HepG2 (cell line): ENCODE results near the gene RBBP8NL. TPM values are rescaled to one million over a fixed set of nuclear protein-coding genes. Genes with fewer than 3 reads are reported as not detected.
A peak's percentile ranks its signal among the peaks of the same experiment; 100 is the strongest.

Source experiments
- ATAC-seq: fragments of 200-7000 bp; cut with Tn5 transposase; 3 replicates; pipeline ENCODE4 v1.9.1; 2020; ENCODE audit warnings: mild to moderate bottlenecking, moderate library complexity
- BruUV-seq: library from RNA; stranded (reverse); fragments of 400-500 nt; replicated peaks from 2 replicates; lab custom pipeline; 2021; lab: Mats Ljungman, UMichigan
- CTCF ChIA-PET: fragments of 300-600 bp; formaldehyde crosslinking; extraction: SDS; loops from one replicate; lab custom pipeline; 2021; ENCODE audit warnings: low total read pairs, inconsistent platforms, low intra/inter-chr PET ratio; lab: Yijun Ruan, JAX
- POLR2A ChIA-PET: fragments of 350-600 bp; sonication (Branson Sonifier 250); formaldehyde crosslinking; loops from one replicate; lab custom pipeline; 2020; ENCODE audit warnings: antibody characterized with exemption, inconsistent platforms; lab: Yijun Ruan, JAX
- DNase-seq: peaks from one replicate; pipeline ENCODE4 v3.0.0-alpha.2; 2015; ENCODE audit warnings: low spot score
- FAIRE-seq: peaks from 3 replicates; lab custom pipeline; 2011; peaks lifted over from hg19 to GRCh38; lab: Jason Lieb, UNC
- H2AFZ ChIP-seq: one replicate; pipeline ENCODE4 v1.6.1; 2011; ENCODE audit warnings: low read length, inconsistent platforms
- H3K27ac ChIP-seq: fragments of 300-600 bp; 3 replicates; pipeline ENCODE4 v1.8.0; 2011; ENCODE audit warnings: mixed run types, mild to moderate bottlenecking, mixed read lengths, low read length, inconsistent platforms; ENCODE audit not compliant: insufficient read depth; ENCODE audit errors: extremely low read length
- H3K27me3 ChIP-seq, 2 experiments: fragments of 200-600 bp in 1 of 2; 2 replicates in 1 of 2; 3 replicates in 1 of 2; pipeline versions ENCODE4 v1.6.0 to v1.8.0; 2011; ENCODE audit warnings: low read length in 2 of 2, mild to moderate bottlenecking in 2 of 2, moderate library complexity in 2 of 2, inconsistent platforms in 1 of 2; ENCODE audit not compliant: insufficient read depth in 2 of 2, control insufficient read depth in 1 of 2
- H3K36me3 ChIP-seq, 2 experiments: fragments of 200-600 bp in 1 of 2; replicated peaks in 1 of 2; 2 replicates in 1 of 2; 3 replicates in 1 of 2; pipeline versions ENCODE4 v1.5.1 to v1.8.0; 2011; ENCODE audit warnings: low read length in 2 of 2, inconsistent platforms in 1 of 2; ENCODE audit not compliant: insufficient read depth in 2 of 2, control insufficient read depth in 1 of 2
- H3K4me1 ChIP-seq: 2 replicates; pipeline ENCODE4 v1.5.1; 2012; ENCODE audit warnings: low read length, inconsistent platforms; ENCODE audit not compliant: insufficient read depth
- H3K4me2 ChIP-seq: 2 replicates; pipeline ENCODE4 v1.6.0; 2011; ENCODE audit warnings: low read depth, low read length, inconsistent platforms
- H3K4me3 ChIP-seq, 3 experiments: fragments of 200-600 bp in 1 of 3; sonication (generic), shearing (Covaris generic) in 1 of 3; replicated peaks in 1 of 3; 2 replicates each; pipeline ENCODE4 v1.5.1; 2011 to 2016; ENCODE audit warnings: low read length in 3 of 3, inconsistent platforms in 2 of 3, low read depth in 2 of 3, mild to moderate bottlenecking in 2 of 3, control low read depth in 1 of 3, mixed read lengths in 1 of 3; ENCODE audit not compliant: insufficient read depth in 1 of 3
- H3K79me2 ChIP-seq: one replicate; pipeline ENCODE4 v1.6.1; 2011; ENCODE audit warnings: low read length, inconsistent platforms; ENCODE audit not compliant: insufficient read depth
- H3K9ac ChIP-seq: 2 replicates; pipeline ENCODE4 v1.6.0; 2011; ENCODE audit warnings: mild to moderate bottlenecking, low read depth, low read length, inconsistent platforms; ENCODE audit not compliant: insufficient read depth
- H3K9me3 ChIP-seq: 2 replicates; pipeline ENCODE4 v1.5.1; 2012; ENCODE audit warnings: mild to moderate bottlenecking, low read length
- H4K20me1 ChIP-seq: 2 replicates; pipeline ENCODE4 v1.6.0; 2011; ENCODE audit warnings: inconsistent platforms, mild to moderate bottlenecking, low read length, moderate library complexity; ENCODE audit not compliant: insufficient read depth
- AGO2 ChIP-seq: fragments of 200-400 bp; formaldehyde crosslinking; optimal IDR thresholded peaks from 2 replicates; pipeline ENCODE3; 2017; ENCODE audit warnings: mild to moderate bottlenecking, low read depth, low read length, moderate library complexity
- AHDC1 ChIP-seq: sonication (generic); formaldehyde crosslinking; IDR thresholded peaks from 2 replicates; pipeline ENCODE4 v1.5.1; 2020; ENCODE audit warnings: mild to moderate bottlenecking, missing genetic modification reagents, borderline replicate concordance
- BRD4 ChIP-seq: sonication (generic); formaldehyde crosslinking; IDR thresholded peaks from 2 replicates; pipeline ENCODE4 v1.4.0; 2020; ENCODE audit warnings: missing genetic modification reagents
- DMAP1 ChIP-seq: IDR thresholded peaks from 2 replicates; pipeline ENCODE4 v1.6.1; 2016
- DMTF1 ChIP-seq: sonication (generic); formaldehyde crosslinking; IDR thresholded peaks from 2 replicates; pipeline ENCODE4 v1.4.0; 2020; ENCODE audit warnings: mild to moderate bottlenecking, missing genetic modification reagents
- NR3C1 ChIP-seq: sonication (generic); formaldehyde crosslinking; IDR thresholded peaks from 2 replicates; pipeline ENCODE4 v1.4.0; 2020; ENCODE audit warnings: missing genetic modification reagents
- POLR2A ChIP-seq, 2 experiments: IDR thresholded peaks; 2 replicates each; pipeline ENCODE4 v1.6.1; 2011; ENCODE audit warnings: low read depth in 2 of 2, low read length in 2 of 2, mild to moderate bottlenecking in 1 of 2, moderate library complexity in 1 of 2; ENCODE audit not compliant: insufficient read depth in 1 of 2
- POLR2G ChIP-seq: fragments of 200-400 bp; formaldehyde crosslinking; IDR thresholded peaks from 2 replicates; pipeline ENCODE4 v1.6.1; 2018; ENCODE audit warnings: mild to moderate bottlenecking, low read depth, low read length, moderate library complexity
- RAD21 ChIP-seq: fragments of 450-650 bp; formaldehyde crosslinking; IDR thresholded peaks from 2 replicates; pipeline ENCODE4 v1.5.0; 2020; ENCODE audit warnings: mild to moderate bottlenecking
- RBFOX2 ChIP-seq: fragments of 200-400 bp; formaldehyde crosslinking; IDR thresholded peaks from 2 replicates; pipeline ENCODE4 v1.6.1; 2017; ENCODE audit warnings: low read depth, mild to moderate bottlenecking, low read length
- SP1 ChIP-seq, 2 experiments: fragments of 450-650 bp in 1 of 2; sonication (generic) in 1 of 2; formaldehyde crosslinking in 1 of 2; IDR thresholded peaks; 2 replicates each; pipeline versions ENCODE4 v1.4.0 to v1.6.1; 2016 to 2020; ENCODE audit warnings: missing genetic modification reagents in 1 of 2
- TGIF2 ChIP-seq: IDR thresholded peaks from 2 replicates; pipeline ENCODE4 v1.6.1; 2016; ENCODE audit warnings: control low read depth, missing compliant biosample characterization
- ZSCAN25 ChIP-seq: sonication (generic); formaldehyde crosslinking; IDR thresholded peaks from 2 replicates; pipeline ENCODE4 v1.8.0; 2022; ENCODE audit warnings: mild to moderate bottlenecking, missing genetic modification reagents
- WGBS: methylation state at CpG from one replicate; pipeline ENCODE4 v1.1.6; 2017; ENCODE audit warnings: low lambda C conversion rate; 5-methylcytosine and 5-hydroxymethylcytosine counted together
- in situ Hi-C: cut with HindIII; loops from 2 replicates; pipeline ENCODE4 v1.10.0; 2017; ENCODE audit warnings: low pct_unique_long_range_greater_than_20kb; ENCODE audit not compliant: extremely low pct_ligation_motif_present
- intact Hi-C: fragments of 100-400 bp; cut with micrococcal nuclease; formaldehyde crosslinking; loops from one replicate; pipeline ENCODE4 v1.10.0; 2022; ENCODE audit not compliant: unreplicated experiment
- polyA plus RNA-seq, 8 experiments: library from polyadenylated mRNA; depleted of rRNA in 3 of 8; stranded (reverse) in 7 of 8; unstranded in 1 of 8; fragments of >200 nt; fragmentation: Illumina TruSeq in 4 of 8; extraction: Trizol in 4 of 8; gene quantifications; 2 replicates each; pipeline versions ENCODE4 v1.2.1 to v1.2.3, GENCODE V29; 2011 to 2016; ENCODE audit warnings: low read depth in 4 of 8, missing spikeins in 1 of 8, mixed read lengths in 1 of 8; ENCODE audit not compliant: insufficient read depth in 1 of 8
- total RNA-seq, 5 experiments: library from RNA; depleted of rRNA; stranded (reverse); fragments of >200 nt; fragmentation: Illumina TruSeq; extraction: Trizol; gene quantifications; 2 replicates each; pipeline ENCODE4 v1.2.3, GENCODE V29; 2016; ENCODE audit warnings: low read depth in 1 of 5
- TF ChIP-seq, protein P1 (sequence below): sonication (generic); formaldehyde crosslinking; IDR thresholded peaks from 2 replicates; pipeline ENCODE4 v1.9.0; 2021; ENCODE audit warnings: missing genetic modification reagents, mild to moderate bottlenecking, borderline replicate concordance
- TF ChIP-seq, protein P2 (sequence below): sonication (generic); formaldehyde crosslinking; IDR thresholded peaks from 2 replicates; pipeline ENCODE4 v1.4.0; 2020; ENCODE audit warnings: mild to moderate bottlenecking, missing genetic modification reagents

The RBBP8NL gene
- total and polyA plus RNA-seq, 2 of the 13 experiments (the other 11 are each of a cell fraction or from before 2014, with no cell fraction given), result 0.69 to 0.86 TPM

DNA sequence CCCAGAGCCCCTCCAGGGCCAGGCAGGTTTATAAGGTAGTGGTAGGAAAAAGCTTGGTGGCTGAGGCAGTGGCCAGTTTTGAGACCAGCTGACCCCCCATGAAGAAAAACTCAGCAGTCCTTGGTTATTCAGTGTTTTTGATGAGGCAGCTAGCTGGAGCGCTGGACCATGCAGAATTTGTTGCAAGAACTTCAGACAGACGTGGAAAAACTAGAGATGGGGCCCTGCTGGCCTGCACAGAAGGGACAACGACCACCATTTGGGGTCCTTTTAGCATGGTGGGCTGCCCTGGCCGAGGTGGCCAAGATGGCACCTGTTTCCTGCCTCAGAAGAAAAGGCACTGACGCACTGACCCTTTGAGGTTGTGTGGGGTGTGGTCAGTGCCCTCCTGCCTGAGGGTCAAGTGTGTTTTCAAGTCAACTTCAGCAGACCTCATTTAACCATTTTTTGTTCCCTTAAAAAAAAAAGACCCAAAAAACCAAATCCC is 37.7 kb downstream of the RBBP8NL start:
- TF ChIP-seq RAD21 (CRISPR knock-in tag), result peak; percentile 25; the same call in 1 of the 2 replicates
- no peak for TF ChIP-seq TGIF2 (CRISPR knock-in tag)
- TF ChIP-seq, protein P1, sequence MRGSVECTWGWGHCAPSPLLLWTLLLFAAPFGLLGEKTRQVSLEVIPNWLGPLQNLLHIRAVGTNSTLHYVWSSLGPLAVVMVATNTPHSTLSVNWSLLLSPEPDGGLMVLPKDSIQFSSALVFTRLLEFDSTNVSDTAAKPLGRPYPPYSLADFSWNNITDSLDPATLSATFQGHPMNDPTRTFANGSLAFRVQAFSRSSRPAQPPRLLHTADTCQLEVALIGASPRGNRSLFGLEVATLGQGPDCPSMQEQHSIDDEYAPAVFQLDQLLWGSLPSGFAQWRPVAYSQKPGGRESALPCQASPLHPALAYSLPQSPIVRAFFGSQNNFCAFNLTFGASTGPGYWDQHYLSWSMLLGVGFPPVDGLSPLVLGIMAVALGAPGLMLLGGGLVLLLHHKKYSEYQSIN (CRISPR knock-in tag), result no peak
- TF ChIP-seq DMAP1 (CRISPR knock-in tag), result no peak
- peak; percentile 3 for TF ChIP-seq RBFOX2
- TF ChIP-seq ZSCAN25, result no peak
- peak; percentile 68 for TF ChIP-seq AGO2
- TF ChIP-seq BRD4 (CRISPR knock-in tag), result no peak
- TF ChIP-seq SP1 (IDR thresholded peaks at IDR 0.05), result no peak
- no peak for TF ChIP-seq SP1 (CRISPR knock-in tag; IDR thresholded peaks at IDR 0.05)
- peak in 1 of 2 experiments; percentile 34; a peak in 2 of 4 replicates for TF ChIP-seq POLR2A (IDR thresholded peaks at IDR 0.05; ENCODE audit: insufficient read depth in 1 of 2, low read depth in 2 of 2, low read length in 2 of 2)
- no peak for TF ChIP-seq NR3C1 (CRISPR knock-in tag)
- TF ChIP-seq, protein P2, sequence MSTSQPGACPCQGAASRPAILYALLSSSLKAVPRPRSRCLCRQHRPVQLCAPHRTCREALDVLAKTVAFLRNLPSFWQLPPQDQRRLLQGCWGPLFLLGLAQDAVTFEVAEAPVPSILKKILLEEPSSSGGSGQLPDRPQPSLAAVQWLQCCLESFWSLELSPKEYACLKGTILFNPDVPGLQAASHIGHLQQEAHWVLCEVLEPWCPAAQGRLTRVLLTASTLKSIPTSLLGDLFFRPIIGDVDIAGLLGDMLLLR (CRISPR knock-in tag), result peak; percentile 61
- TF ChIP-seq POLR2G, result peak; percentile 24; the same call in 1 of the 2 replicates
- no peak for TF ChIP-seq AHDC1 (CRISPR knock-in tag)
- TF ChIP-seq DMTF1 (CRISPR knock-in tag), result no peak
- ChIA-PET CTCF (no interaction called here), POLR2A (interaction anchor here (1.1 kb wide), 1 partner anchor 16 kb away, joined by 3 read pairs; no protein-coding TSS in a partner anchor)
- no TSS peak for BruUV-seq
- Histone ChIP-seq H3K27me3 (no peaks in the 10 kb centered on the region; a peak in 2 of 5 replicates), H3K4me1 (peaks cover 29% of the 10 kb centered on the region), H3K79me2 (peaks cover 36% of the 10 kb centered on the region), H3K36me3 (peaks cover 19 to 42% of the 10 kb centered on the region in 2 experiments), H3K9ac (no peak overlapping the region), H3K27ac (no peak overlapping the region), H3K4me2 (no peak overlapping the region), H3K9me3 (no peaks in the 10 kb centered on the region), H2AFZ (no peak overlapping the region), H3K4me3 (no peak overlapping the region), H4K20me1 (peaks cover 15% of the 10 kb centered on the region)
- intact Hi-C loops, result no loop called here
- FAIRE-seq (no peak), DNase-seq (no peak), ATAC-seq (no peak)
- in situ Hi-C loops, result no loop called here
- 88% methylated on average over 5 of the region's 5 CpGs for WGBS
